Choroid plexus epithelial cell (primary cell): ENCODE data around the gene ITGA1.

Experiments
- DNase-seq: peaks from one replicate; pipeline ENCODE4 v3.0.0-alpha.2; 2010; ENCODE audit warnings: low read depth
- H3K4me3 ChIP-seq: 2 replicates; pipeline ENCODE4 v1.5.1; 2011; ENCODE audit warnings: low read depth, mild to moderate bottlenecking, control low read depth, low read length, moderate library complexity
- TF ChIP-seq, protein P1 (sequence below): conservative IDR thresholded peaks from 2 replicates; pipeline ENCODE4 v1.5.1; 2011; ENCODE audit warnings: low read depth, mild to moderate bottlenecking, control low read depth, inconsistent platforms, low read length, moderate library complexity

Gene ITGA1

DNA sequence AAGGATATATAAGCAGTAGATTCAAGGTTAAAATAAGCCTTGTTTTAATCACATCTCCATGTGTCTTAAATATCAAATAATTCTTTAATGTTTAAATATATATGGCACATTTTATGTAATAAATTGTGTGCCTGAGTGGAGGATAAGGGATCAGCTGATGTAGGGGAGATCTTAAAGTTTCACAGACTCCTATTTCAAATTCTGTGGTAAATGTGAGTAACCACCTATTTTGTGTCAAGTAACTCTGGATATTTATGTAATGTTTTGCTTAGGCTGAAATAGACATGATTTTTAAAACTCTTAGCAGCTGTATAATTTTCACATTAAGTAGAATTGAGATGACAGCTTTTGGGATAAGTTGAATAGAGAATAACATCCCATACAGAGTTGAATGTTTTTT, 160.1 kb downstream of the ITGA1 start:
- TF ChIP-seq, protein P1, sequence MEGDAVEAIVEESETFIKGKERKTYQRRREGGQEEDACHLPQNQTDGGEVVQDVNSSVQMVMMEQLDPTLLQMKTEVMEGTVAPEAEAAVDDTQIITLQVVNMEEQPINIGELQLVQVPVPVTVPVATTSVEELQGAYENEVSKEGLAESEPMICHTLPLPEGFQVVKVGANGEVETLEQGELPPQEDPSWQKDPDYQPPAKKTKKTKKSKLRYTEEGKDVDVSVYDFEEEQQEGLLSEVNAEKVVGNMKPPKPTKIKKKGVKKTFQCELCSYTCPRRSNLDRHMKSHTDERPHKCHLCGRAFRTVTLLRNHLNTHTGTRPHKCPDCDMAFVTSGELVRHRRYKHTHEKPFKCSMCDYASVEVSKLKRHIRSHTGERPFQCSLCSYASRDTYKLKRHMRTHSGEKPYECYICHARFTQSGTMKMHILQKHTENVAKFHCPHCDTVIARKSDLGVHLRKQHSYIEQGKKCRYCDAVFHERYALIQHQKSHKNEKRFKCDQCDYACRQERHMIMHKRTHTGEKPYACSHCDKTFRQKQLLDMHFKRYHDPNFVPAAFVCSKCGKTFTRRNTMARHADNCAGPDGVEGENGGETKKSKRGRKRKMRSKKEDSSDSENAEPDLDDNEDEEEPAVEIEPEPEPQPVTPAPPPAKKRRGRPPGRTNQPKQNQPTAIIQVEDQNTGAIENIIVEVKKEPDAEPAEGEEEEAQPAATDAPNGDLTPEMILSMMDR = no peak
- no peak overlapping the region for H3K4me3 ChIP-seq
- peak; percentile 56 for DNase-seq

- H3K4me3 ChIP-seq = no peak overlapping the region
- DNase-seq = peak; percentile 93
- TF ChIP-seq, protein P1 = peak; percentile 75
These were observed 160.8 kb downstream of the ITGA1 start for GRCh38 chr5:52948418-52949076.

DNA sequence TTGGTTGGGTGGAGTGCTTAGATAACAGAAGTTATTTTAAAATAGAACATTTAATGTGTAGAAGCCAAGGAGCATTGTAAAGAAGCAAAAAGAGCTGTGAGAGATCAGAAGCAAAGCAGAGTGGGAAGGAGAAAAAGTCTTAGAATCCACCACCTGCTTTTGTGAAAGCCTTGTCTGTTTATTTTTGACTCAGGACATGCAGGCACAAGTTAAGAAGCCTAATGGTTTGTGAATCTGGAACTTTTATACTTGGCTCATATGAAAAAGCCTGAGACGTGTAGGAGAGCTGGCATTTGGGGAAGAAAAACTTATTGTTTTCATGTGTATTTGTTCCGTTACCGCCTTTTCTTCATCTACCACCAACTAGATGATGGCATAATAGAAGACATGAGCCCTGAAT, 163.0 kb downstream of the ITGA1 start:
- no peak for DNase-seq
- TF ChIP-seq, protein P1 = no peak
- no peak overlapping the region for H3K4me3 ChIP-seq

GRCh38 chr5:52952483-52952882, 164.8 kb downstream of the ITGA1 start:
- TF ChIP-seq, protein P1 = no peak
- H3K4me3 ChIP-seq = no peak overlapping the region
- no peak for DNase-seq

GRCh38 chr5:52956014-52956413, 168.3 kb downstream of the ITGA1 start:
- TF ChIP-seq, protein P1 = no peak
- DNase-seq = no peak
- no peak overlapping the region for H3K4me3 ChIP-seq

GRCh38 chr5:52956915-52957747, 169.4 kb downstream of the ITGA1 start:
- TF ChIP-seq, protein P1 = no peak
- no peak for DNase-seq
- no peak overlapping the region for H3K4me3 ChIP-seq
